ENCODE measurements around the gene ANTXR1. TPM values are rescaled to one million over a fixed set of nuclear protein-coding genes. Genes with fewer than 3 reads are reported as not detected.

Gene ANTXR1
- polyA plus RNA-seq, 1 donor (not counting 4 experiments of a cell fraction or from before 2014, with no cell fraction given): 20.4 TPM

DNA sequence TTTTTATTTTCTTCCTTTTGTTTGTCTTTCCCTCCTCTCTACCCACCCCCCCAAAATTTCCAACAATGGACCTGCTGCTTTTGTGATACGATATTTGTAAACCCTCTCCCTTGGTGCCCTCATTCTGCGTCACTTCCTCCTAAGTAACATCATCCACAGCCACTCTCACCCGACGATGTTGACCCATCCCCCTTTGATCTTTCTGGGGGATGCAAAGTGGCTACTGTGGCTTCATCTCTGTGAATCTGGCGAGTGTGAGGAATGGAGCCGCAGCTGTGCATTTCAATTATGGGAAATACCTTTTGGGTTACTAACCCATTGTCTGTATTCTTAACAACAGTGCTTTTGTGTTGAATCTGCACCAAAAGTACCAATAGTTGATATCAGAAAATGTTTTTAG, 19.4 kb downstream of the ANTXR1 start:
- Histone ChIP-seq H4K20me1 (ENCODE audit: control insufficient read depth, extremely low read depth, insufficient read depth, low read length) (no peaks in the 10 kb centered on the region), H3K9me3 (ENCODE audit: control insufficient read depth, low read depth, low read length) (no peaks in the 10 kb centered on the region), H3K9ac (ENCODE audit: control insufficient read depth, extremely low read depth, insufficient read depth, low read length) (no peak overlapping the region), H3K4me3 (ENCODE audit: control insufficient read depth in 2 of 3, extremely low read depth in 1 of 3, insufficient read depth in 2 of 3, low read depth in 1 of 3, low read length in 3 of 3) (no peak overlapping the region), H3K79me2 (ENCODE audit: control insufficient read depth, insufficient read depth, low read length) (peaks cover 5% of the 10 kb centered on the region), H3K27me3 (ENCODE audit: control insufficient read depth, extremely low read depth, insufficient read depth, low read length) (no peaks in the 10 kb centered on the region), H3K4me2 (ENCODE audit: control insufficient read depth, extremely low read depth, insufficient read depth, low read depth, low read length) (no peak overlapping the region), H3K27ac (ENCODE audit: control insufficient read depth, insufficient read depth, low read length) (no peak overlapping the region), H3K36me3 (ENCODE audit: control insufficient read depth in 2 of 2, extremely low read depth in 1 of 2, insufficient read depth in 2 of 2, low read length in 2 of 2) (no peaks in the 10 kb centered on the region), H2AFZ (ENCODE audit: control insufficient read depth, low read length) (no peak overlapping the region), H3K4me1 (ENCODE audit: control insufficient read depth, extremely low read depth, insufficient read depth, low read length) (peaks cover 3% of the 10 kb centered on the region), H3K9me1 (ENCODE audit: control insufficient read depth, extremely low read depth, insufficient read depth, low read length) (no peaks in the 10 kb centered on the region)
- dilution Hi-C loops (cut with MboI; ENCODE audit: extremely low pct_ligation_motif_present, low sequenced_read_pairs): no loop called here
- no peak for DNase-seq (ENCODE audit: low read depth, low spot score)
- TF ChIP-seq, protein P1, sequence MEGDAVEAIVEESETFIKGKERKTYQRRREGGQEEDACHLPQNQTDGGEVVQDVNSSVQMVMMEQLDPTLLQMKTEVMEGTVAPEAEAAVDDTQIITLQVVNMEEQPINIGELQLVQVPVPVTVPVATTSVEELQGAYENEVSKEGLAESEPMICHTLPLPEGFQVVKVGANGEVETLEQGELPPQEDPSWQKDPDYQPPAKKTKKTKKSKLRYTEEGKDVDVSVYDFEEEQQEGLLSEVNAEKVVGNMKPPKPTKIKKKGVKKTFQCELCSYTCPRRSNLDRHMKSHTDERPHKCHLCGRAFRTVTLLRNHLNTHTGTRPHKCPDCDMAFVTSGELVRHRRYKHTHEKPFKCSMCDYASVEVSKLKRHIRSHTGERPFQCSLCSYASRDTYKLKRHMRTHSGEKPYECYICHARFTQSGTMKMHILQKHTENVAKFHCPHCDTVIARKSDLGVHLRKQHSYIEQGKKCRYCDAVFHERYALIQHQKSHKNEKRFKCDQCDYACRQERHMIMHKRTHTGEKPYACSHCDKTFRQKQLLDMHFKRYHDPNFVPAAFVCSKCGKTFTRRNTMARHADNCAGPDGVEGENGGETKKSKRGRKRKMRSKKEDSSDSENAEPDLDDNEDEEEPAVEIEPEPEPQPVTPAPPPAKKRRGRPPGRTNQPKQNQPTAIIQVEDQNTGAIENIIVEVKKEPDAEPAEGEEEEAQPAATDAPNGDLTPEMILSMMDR (optimal IDR thresholded peaks at IDR 0.05 in 1 of 3, IDR thresholded peaks at IDR 0.05 in 1 of 3, conservative IDR thresholded peaks at IDR 0.05 in 1 of 3; ENCODE audit: extremely low read depth in 1 of 3, insufficient read depth in 2 of 3, low read length in 3 of 3): no peak
- FAIRE-seq: no peak

DNA sequence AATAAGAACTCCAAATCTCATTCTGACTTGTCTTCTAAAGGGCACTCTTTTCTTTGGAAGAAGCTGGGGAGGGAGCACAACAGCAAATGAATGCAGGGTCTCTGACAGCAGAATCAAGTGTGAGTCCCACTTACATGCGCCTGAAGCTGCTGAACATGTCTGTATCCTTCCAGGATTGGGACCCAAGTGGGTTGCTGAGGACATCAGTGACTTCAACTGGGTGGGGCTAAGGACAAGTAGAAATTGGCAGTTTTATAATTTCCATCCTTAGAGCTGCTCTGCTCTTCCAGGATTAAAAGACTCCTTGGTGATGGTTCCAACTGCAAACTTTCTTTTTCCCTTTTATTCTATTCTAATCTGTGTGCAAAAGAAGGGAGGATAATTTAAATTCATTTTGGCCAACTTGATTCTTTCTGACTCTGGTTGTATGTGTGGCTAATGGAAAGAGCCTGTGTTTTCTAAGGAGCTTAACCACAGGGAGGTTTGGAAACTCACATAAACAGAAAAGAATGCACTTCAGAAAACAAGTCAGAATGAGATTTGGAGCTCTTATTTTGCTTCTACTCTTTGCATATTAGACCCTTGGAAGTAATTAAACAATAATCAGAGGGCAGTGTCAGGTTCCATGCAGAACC, 20.6 kb downstream of the ANTXR1 start:
- Histone ChIP-seq H3K36me3 (ENCODE audit: control insufficient read depth in 2 of 2, extremely low read depth in 1 of 2, insufficient read depth in 2 of 2, low read length in 2 of 2) (no peaks in the 10 kb centered on the region), H3K27me3 (ENCODE audit: control insufficient read depth, extremely low read depth, insufficient read depth, low read length) (no peaks in the 10 kb centered on the region), H4K20me1 (ENCODE audit: control insufficient read depth, extremely low read depth, insufficient read depth, low read length) (no peaks in the 10 kb centered on the region), H2AFZ (ENCODE audit: control insufficient read depth, low read length) (no peak overlapping the region), H3K4me2 (ENCODE audit: control insufficient read depth, extremely low read depth, insufficient read depth, low read depth, low read length) (no peak overlapping the region), H3K27ac (ENCODE audit: control insufficient read depth, insufficient read depth, low read length) (no peak overlapping the region), H3K4me3 (ENCODE audit: control insufficient read depth in 2 of 3, extremely low read depth in 1 of 3, insufficient read depth in 2 of 3, low read depth in 1 of 3, low read length in 3 of 3) (no peak overlapping the region), H3K79me2 (ENCODE audit: control insufficient read depth, insufficient read depth, low read length) (peaks cover 5% of the 10 kb centered on the region), H3K9me1 (ENCODE audit: control insufficient read depth, extremely low read depth, insufficient read depth, low read length) (no peaks in the 10 kb centered on the region), H3K9me3 (ENCODE audit: control insufficient read depth, low read depth, low read length) (no peaks in the 10 kb centered on the region), H3K9ac (ENCODE audit: control insufficient read depth, extremely low read depth, insufficient read depth, low read length) (no peak overlapping the region), H3K4me1 (ENCODE audit: control insufficient read depth, extremely low read depth, insufficient read depth, low read length) (peaks cover 3% of the 10 kb centered on the region)
- no peak for FAIRE-seq
- TF ChIP-seq, protein P1 (optimal IDR thresholded peaks at IDR 0.05 in 1 of 3, IDR thresholded peaks at IDR 0.05 in 1 of 3, conservative IDR thresholded peaks at IDR 0.05 in 1 of 3; ENCODE audit: extremely low read depth in 1 of 3, insufficient read depth in 2 of 3, low read length in 3 of 3): no peak
- no peak for DNase-seq (ENCODE audit: low read depth, low spot score)
- dilution Hi-C loops (cut with MboI; ENCODE audit: extremely low pct_ligation_motif_present, low sequenced_read_pairs): no loop called here

Data from keratinocyte (primary cell).